PC-9 (cell line): ENCODE data around the gene PLCG2.
"Not testable (repeated sequence)": the region's sequence is repeated elsewhere in the genome, so short reads cannot be mapped to it uniquely, and the experiment has no call there.

Experiments used
- EZH2 ChIP-seq: fragments of 200-600 bp; sonication (generic); IDR thresholded peaks from 2 replicates; pipeline ENCODE4 v1.8.0; 2017; ENCODE audit warnings: antibody characterized with exemption, low read depth
- TF ChIP-seq, protein P1 (sequence below): fragments of 200-600 bp; sonication (generic); conservative IDR thresholded peaks from 2 replicates; pipeline ENCODE4 v1.6.1; 2017; ENCODE audit warnings: mixed run types, antibody characterized with exemption, mild to moderate bottlenecking, moderate library complexity

DNA sequence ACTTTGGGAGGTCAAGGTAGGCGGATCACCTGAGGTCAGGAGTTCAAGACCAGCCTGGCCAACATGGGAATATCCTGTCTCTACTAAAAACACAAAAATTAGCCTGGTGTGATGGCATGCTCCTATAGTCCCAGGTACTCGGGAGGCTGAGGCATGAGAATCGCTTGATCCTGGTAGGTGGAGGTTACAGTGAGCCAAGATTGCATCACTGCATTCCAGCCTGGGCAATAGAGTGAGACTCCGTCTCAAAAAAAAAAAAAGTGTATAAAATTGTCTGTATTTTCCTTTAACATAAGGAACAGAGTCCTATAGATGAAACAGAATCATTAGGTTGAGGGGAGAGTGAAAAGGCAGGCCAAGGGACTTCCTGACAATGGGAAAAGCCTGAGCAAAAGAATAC is 16.8 kb upstream of the PLCG2 start:
- TF ChIP-seq, protein P1, sequence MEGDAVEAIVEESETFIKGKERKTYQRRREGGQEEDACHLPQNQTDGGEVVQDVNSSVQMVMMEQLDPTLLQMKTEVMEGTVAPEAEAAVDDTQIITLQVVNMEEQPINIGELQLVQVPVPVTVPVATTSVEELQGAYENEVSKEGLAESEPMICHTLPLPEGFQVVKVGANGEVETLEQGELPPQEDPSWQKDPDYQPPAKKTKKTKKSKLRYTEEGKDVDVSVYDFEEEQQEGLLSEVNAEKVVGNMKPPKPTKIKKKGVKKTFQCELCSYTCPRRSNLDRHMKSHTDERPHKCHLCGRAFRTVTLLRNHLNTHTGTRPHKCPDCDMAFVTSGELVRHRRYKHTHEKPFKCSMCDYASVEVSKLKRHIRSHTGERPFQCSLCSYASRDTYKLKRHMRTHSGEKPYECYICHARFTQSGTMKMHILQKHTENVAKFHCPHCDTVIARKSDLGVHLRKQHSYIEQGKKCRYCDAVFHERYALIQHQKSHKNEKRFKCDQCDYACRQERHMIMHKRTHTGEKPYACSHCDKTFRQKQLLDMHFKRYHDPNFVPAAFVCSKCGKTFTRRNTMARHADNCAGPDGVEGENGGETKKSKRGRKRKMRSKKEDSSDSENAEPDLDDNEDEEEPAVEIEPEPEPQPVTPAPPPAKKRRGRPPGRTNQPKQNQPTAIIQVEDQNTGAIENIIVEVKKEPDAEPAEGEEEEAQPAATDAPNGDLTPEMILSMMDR, result not testable (repeated sequence)
- not testable (repeated sequence) for TF ChIP-seq EZH2
